OCI-M1 (cell line): ENCODE results near the gene IGLON5.

ENCODE experiments used
- DNase-seq: peaks from one replicate; lab custom pipeline; 2025; lab: John Stamatoyannopoulos, UW

The IGLON5 gene

DNA sequence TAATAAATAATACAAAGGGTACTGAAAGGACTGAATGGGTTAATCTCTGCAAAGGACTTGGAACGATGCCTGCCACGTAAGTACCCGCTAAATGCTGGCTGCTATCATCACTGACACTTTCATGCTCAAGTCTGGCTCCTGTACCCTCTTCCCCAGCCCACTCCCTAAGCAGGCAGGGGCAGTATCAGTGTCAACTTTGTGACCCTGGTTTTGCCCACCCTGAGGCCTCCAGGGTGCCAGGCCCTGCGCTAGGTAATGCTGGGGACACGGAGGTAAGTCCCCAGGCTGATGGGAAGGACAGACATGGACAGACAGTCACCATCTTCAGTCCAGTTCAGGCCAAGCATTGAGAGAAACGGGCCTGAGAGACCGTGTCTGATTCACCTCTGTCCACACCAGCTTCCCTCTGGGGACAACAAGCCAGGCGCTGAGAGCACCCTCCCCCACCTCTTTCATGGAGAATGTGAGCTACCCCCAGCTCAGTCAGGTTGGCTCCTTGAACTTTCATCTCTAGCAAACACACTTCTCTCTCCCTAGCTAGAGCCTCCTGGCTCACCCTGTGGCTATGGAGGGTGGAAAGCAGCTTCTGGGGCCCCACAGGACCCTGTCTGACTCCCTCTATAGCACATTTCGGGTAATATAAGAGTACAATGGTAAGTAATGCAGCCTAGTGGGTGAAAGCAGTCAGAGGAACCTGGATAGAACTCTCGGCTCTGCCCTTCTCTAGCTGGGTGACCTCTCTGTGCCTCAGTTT, 53.9 kb downstream of the IGLON5 start:
- DNase-seq, result peak; percentile 70

GRCh38 chr19:51365965-51366388, 54.5 kb downstream of the IGLON5 start, which contains the start of gene ETFB:
Gene ETFB, minus strand, starts transcription at chr19:51366388. Its CDS starts 62 bp downstream, at chr19:51366326.
- no peak for DNase-seq

GRCh38 chr19:51366389-51367254, 55.2 kb downstream of the IGLON5 start:
- peak; percentile 99 for DNase-seq

DNA sequence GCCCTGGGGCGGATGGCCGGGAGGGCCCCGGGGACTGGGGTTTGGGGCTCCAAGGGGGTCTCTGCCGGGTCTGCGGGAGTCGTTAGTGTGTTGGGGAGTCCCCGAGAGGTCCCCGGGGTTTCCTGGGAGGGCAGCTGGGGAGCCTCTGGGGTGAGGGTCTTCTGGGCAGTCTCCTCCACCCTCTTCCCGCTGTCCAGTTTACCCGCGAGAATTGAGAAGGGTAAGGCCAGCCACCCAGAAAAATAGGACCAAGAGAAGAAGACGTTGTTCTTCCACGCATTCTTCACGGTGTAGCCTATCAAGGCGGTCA, 55.8 kb downstream of the IGLON5 start:
- no peak for DNase-seq

DNA sequence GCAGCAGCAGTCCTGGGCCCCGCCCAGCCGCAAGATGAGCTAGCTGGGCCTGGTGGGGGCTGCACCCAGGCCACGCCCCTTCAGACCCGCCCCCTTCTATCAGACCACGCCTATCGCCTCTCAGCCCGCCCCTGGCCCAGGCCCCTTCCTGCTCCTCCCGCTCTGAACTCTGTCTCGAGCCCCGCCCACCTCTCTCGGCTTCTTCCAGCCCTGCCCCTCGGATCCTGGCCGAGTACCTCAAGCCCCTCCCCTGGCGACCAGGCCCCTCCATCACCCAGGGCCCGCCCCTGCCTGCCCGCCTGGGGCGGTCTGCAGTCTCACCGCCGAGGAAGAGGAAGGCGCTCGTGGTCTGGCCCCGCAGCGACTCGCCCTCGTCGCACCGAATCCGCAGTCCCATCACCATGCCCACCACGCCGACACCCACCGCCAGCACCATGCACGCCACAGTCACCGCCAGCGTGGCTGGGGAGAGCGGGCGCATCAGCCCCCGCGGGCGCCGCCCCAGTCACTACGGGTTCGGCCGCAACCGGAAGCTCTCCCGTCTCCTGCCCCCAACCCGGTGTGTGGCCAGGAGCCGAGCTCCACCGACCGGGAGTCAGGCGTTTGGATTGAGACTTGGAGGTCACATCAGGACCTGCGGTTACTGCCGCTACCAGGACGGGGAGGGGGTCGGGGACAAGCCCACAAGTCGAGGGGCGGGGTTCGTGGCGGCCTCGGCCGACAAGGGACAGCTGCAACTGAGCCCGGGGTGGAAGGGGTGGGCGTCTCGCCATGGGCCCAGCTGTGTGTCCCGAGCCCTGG, 56.3 kb downstream of the IGLON5 start:
- peak; percentile 100 for DNase-seq

- peak; percentile 36 for DNase-seq
Measured at GRCh38 chr19:51368366-51369282, 57.2 kb downstream of the IGLON5 start, which contains the start of gene CLDND2. Gene CLDND2, minus strand, starts transcription at chr19:51369003. Its CDS starts 426 bp downstream, at chr19:51368577.

DNA sequence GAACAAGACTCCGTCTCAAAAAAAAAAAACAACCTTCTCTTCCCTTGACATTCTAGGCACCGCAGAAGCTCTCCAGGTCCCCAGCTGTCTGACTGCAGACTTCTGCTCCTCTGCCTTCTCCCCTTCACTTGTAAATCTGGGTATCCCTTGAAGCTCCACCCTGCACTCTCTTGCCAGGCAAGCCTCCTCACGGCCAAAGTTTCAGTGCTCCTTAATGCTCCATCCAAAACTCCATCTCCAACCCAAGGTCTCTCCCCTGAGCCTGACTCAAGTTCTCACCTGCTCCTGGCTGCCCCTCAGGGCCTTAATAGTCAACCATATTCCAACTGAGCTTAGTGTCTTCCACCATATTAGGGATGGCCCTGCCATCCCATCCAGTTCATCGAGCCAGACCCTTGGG, 58.8 kb downstream of the IGLON5 start:
- no peak for DNase-seq

DNA sequence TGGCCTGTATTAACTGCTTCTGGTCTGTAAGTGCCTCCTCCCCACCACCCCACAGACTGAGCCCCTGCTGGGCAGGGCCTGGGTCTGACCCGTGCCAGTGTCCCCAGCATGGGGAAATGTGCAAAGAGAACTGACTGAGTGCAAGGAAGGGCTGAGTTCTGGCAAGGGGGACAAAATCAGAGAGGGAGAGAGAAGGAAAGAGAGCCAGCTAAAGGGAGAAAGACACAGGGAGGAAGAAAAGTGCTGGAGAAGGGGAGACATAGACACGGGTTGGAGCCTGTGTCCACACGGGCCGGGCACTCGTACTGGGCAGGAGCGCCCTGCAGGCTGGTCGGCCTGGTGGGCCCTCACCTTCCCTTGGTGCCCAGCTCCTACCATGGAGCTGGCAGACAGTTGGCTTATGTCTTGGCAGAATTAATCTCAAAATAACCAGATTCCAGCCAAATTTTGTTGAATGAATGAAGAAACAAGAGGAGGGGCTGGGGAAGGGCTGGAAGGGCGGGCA, 59.8 kb downstream of the IGLON5 start:
- no peak for DNase-seq

DNA sequence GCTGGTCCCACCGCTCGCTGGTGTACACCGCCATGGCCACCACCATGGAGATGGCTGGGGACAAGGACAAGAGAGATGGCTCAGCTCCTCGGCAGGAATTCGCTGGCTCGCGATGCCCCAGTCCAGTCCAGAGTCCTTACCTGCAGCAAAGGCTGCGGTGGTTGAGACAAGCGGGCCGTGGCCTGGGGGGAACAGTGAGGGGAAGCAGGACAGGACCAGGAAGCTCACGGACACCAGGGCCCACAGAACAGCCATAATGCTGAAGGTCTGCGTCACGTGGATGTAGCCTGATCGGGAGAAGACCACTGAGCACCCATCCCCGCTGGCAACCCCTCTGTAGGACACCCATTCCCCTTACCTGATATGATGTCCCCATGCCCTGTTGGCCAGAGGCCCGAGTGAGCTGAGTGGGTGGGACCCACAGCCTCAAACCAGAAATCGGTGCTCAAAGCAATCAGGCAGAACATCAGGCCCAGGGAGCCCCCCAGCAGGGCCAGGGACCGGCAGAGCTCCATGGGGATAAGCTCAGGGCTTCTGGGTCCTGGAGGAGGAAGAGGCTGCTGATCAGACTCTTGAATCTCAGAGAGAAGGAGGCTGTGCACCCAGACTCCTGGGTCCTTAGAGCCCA, 60.7 kb downstream of the IGLON5 start:
- no peak for DNase-seq

GRCh38 chr19:51372649-51373504, 61.4 kb downstream of the IGLON5 start, which contains the start of gene NKG7:
Gene NKG7, minus strand, starts transcription at chr19:51372654. Its CDS starts 119 bp downstream, at chr19:51372535.
- peak; percentile 74 for DNase-seq

DNA sequence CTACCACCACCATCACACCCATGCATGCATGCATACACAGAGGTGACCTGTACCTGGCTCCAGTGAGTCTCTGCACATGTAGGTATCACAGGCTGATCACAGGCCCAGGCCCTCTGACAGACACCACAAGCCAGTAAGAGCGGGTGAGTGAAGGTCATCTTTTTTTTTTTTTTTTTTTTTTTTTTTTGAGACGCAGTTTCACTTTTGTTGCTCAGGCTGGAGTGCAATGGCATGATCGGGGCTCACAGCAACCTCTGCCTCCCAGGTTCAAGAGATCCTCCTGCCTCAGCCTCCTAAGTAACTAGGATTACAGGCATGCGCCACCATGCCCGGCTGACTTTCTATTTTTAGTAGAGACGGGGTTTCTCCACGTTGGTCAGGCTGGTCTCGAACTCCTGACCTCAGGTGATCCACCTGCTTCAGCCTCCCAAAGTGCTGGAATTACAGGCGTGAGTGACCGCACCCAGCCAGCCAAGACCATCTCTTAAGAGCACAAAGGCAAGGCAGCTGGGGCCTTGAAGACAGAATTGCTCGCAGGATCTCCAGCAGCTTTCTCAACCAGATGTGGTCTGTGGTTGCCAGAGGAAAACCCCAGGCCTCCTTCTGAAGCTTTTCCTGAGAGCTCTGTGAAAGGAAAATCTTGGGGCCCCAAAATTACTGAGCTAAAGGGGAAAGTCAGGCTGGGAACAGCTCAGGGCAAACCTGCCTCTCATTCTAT, 64.2 kb downstream of the IGLON5 start:
- no peak for DNase-seq

DNA sequence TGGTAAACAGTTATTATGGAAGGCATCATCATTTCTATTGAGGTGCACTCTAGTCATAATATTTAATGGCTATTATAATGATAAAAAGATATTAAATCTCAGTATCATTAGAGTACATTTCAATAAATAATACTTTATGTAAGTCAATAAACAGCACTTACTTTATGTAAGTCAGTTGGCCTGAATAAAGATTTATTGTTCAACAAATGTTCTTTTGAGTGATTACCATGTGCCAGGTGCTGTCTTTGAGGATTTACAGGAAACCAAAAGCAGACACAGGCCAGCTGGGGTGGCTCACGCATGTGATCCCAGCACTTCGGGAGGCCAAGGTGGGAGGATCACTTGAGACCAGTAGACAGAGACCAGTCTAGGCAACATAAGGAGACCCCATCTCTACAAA, 66.0 kb downstream of the IGLON5 start:
- DNase-seq, result no peak

- DNase-seq, result no peak
Measured at GRCh38 chr19:51380379-51380778, 68.9 kb downstream of the IGLON5 start.
